Measurements from ENCODE around the gene IFIT2.
"Not testable (repeated sequence)": the region's sequence is repeated elsewhere in the genome, so short reads cannot be mapped to it uniquely, and the experiment has no call there.

The IFIT2 gene

GRCh38 chr10:89283936-89284475 is 17.8 kb upstream of the IFIT2 start:
- Histone ChIP-seq H2AFZ (ENCODE audit: low read length) (no peak overlapping the region), H3K9ac (ENCODE audit: low read length) (no peak overlapping the region), H3K79me2 (ENCODE audit: insufficient read depth, low read length) (no peaks in the 10 kb centered on the region), H3K9me3 (ENCODE audit: low read length) (no peaks in the 10 kb centered on the region), H3K27me3 (ENCODE audit: insufficient read depth, low read length) (no peaks in the 10 kb centered on the region), H3K27ac (ENCODE audit: low read depth, low read length, poor library complexity, severe bottlenecking) (no peak overlapping the region), H3K4me2 (ENCODE audit: low read length) (no peak overlapping the region), H3K36me3 (ENCODE audit: insufficient read depth, low read length) (no peaks in the 10 kb centered on the region), H3K4me1 (ENCODE audit: insufficient read depth, low read length, severe bottlenecking) (no peaks in the 10 kb centered on the region), H3K4me3 (ENCODE audit: low read depth, low read length, poor library complexity, severe bottlenecking) (no peak overlapping the region), H3K9me2 (ENCODE audit: low read depth, low read length) (no peaks in the 10 kb centered on the region), H3F3A (ENCODE audit: insufficient read depth, low read length) (no peaks in the 10 kb centered on the region), H4K20me1 (ENCODE audit: insufficient read depth, low read length) (no peaks in the 10 kb centered on the region)
- TF ChIP-seq EZH2 (IDR thresholded peaks at IDR 0.05; ENCODE audit: borderline replicate concordance, low read length), result no peak
- TF ChIP-seq CTCF (IDR thresholded peaks at IDR 0.05; ENCODE audit: low read length), result no peak

- not testable (repeated sequence) for H2AFZ ChIP-seq (ENCODE audit: low read length); H3K36me3 ChIP-seq (ENCODE audit: insufficient read depth, low read length); H3K9me3 ChIP-seq (ENCODE audit: low read length); H3K4me2 ChIP-seq (ENCODE audit: low read length); H3F3A ChIP-seq (ENCODE audit: insufficient read depth, low read length); H3K79me2 ChIP-seq (ENCODE audit: insufficient read depth, low read length); H3K27me3 ChIP-seq (ENCODE audit: insufficient read depth, low read length); H3K27ac ChIP-seq (ENCODE audit: low read depth, low read length, poor library complexity, severe bottlenecking); H3K9ac ChIP-seq (ENCODE audit: low read length); H3K9me2 ChIP-seq (ENCODE audit: low read depth, low read length); H3K4me1 ChIP-seq (ENCODE audit: insufficient read depth, low read length, severe bottlenecking); H3K4me3 ChIP-seq (ENCODE audit: low read depth, low read length, poor library complexity, severe bottlenecking); H4K20me1 ChIP-seq (ENCODE audit: insufficient read depth, low read length)
Measured at GRCh38 chr10:89284711-89285110, 17.1 kb upstream of the IFIT2 start.

- H3K4me1 ChIP-seq (ENCODE audit: insufficient read depth, low read length, severe bottlenecking); H3K79me2 ChIP-seq (ENCODE audit: insufficient read depth, low read length); H3K36me3 ChIP-seq (ENCODE audit: insufficient read depth, low read length); H3K27me3 ChIP-seq (ENCODE audit: insufficient read depth, low read length); H3K9me2 ChIP-seq (ENCODE audit: low read depth, low read length); H3F3A ChIP-seq (ENCODE audit: insufficient read depth, low read length); H3K4me3 ChIP-seq (ENCODE audit: low read depth, low read length, poor library complexity, severe bottlenecking); H3K27ac ChIP-seq (ENCODE audit: low read depth, low read length, poor library complexity, severe bottlenecking); H4K20me1 ChIP-seq (ENCODE audit: insufficient read depth, low read length); H3K9ac ChIP-seq (ENCODE audit: low read length); H2AFZ ChIP-seq (ENCODE audit: low read length); H3K9me3 ChIP-seq (ENCODE audit: low read length); H3K4me2 ChIP-seq (ENCODE audit: low read length): not testable (repeated sequence)
Measured at GRCh38 chr10:89285303-89285702, 16.5 kb upstream of the IFIT2 start.

- Histone ChIP-seq H3K4me1 (ENCODE audit: insufficient read depth, low read length, severe bottlenecking) (no peaks in the 10 kb centered on the region), H3K27me3 (ENCODE audit: insufficient read depth, low read length) (no peaks in the 10 kb centered on the region), H3K36me3 (ENCODE audit: insufficient read depth, low read length) (no peaks in the 10 kb centered on the region), H3K9ac (ENCODE audit: low read length) (no peak overlapping the region), H3K27ac (ENCODE audit: low read depth, low read length, poor library complexity, severe bottlenecking) (no peak overlapping the region), H3K9me2 (ENCODE audit: low read depth, low read length) (no peaks in the 10 kb centered on the region), H3K4me3 (ENCODE audit: low read depth, low read length, poor library complexity, severe bottlenecking) (no peak overlapping the region), H3K4me2 (ENCODE audit: low read length) (no peak overlapping the region), H4K20me1 (ENCODE audit: insufficient read depth, low read length) (no peaks in the 10 kb centered on the region), H3F3A (ENCODE audit: insufficient read depth, low read length) (no peaks in the 10 kb centered on the region), H2AFZ (ENCODE audit: low read length) (no peak overlapping the region), H3K9me3 (ENCODE audit: low read length) (no peaks in the 10 kb centered on the region), H3K79me2 (ENCODE audit: insufficient read depth, low read length) (no peaks in the 10 kb centered on the region)
- TF ChIP-seq EZH2 (IDR thresholded peaks at IDR 0.05; ENCODE audit: borderline replicate concordance, low read length) (no peak), CTCF (IDR thresholded peaks at IDR 0.05; ENCODE audit: low read length) (no peak)
Measured at GRCh38 chr10:89294721-89295239, 7.1 kb upstream of the IFIT2 start.
